H7 (cell line): ENCODE data around the gene PPP6C. TPM values are rescaled to one million over a fixed set of nuclear protein-coding genes. Genes with fewer than 3 reads are reported as not detected.

ENCODE experiments used
- DNase-seq: peaks from one replicate; pipeline ENCODE4 v3.0.0; 2012
- H3K27me3 ChIP-seq: 2 replicates; pipeline ENCODE4 v1.6.0; 2011; ENCODE audit warnings: mild to moderate bottlenecking, low read length; ENCODE audit not compliant: control insufficient read depth, insufficient read depth
- H3K36me3 ChIP-seq: replicated peaks from 2 replicates; pipeline ENCODE4 v1.5.1; 2011; ENCODE audit warnings: low read length; ENCODE audit not compliant: control insufficient read depth, insufficient read depth
- H3K4me3 ChIP-seq: 2 replicates; pipeline ENCODE4 v1.5.1; 2011; ENCODE audit warnings: low read depth, mild to moderate bottlenecking, control low read depth, low read length, moderate library complexity; ENCODE audit not compliant: insufficient read depth
- total RNA-seq: library from RNA; depleted of rRNA; stranded (reverse); fragments of >200 nt; shearing (Covaris generic); gene quantifications from 2 replicates; pipeline ENCODE4 v1.2.3, GENCODE V29; 2014; rRNA removed

Gene PPP6C
- total RNA-seq, 1 experiment from 2014 or later = 34.7 TPM

DNA sequence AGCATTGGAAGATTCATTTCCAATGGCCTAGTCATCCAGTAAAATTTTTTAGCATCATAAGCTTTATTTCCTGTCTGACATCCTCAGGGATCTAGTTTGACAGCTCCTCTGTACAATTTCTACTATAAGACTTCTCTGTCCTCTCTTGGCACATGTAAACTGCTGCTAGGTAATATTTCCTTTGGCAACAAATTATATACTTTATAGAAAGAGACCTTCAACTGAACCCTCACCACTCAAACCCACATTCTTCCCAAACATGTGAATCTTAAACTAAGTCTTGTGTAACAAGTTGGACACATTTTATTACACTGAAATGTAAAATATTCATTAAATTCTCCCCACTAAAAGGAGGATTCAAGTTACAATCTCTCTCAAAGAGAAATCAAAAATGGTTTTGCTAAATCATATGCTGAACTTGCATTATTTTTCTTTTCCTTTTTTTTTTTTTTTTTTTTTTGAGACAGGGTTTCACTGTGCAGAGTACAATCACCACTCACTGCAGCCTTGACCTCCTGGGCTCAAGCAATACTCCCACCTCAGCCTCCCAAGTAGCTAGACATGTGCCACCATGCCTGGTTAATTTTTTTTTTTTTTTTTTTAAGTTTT is 83.2 kb downstream of the PPP6C start:
- no peaks in the 10 kb centered on the region for H3K27me3 ChIP-seq
- no peaks in the 10 kb centered on the region; the same call in 1 of the 2 replicates for H3K36me3 ChIP-seq
- no peak for DNase-seq
- no peak overlapping the region for H3K4me3 ChIP-seq

DNA sequence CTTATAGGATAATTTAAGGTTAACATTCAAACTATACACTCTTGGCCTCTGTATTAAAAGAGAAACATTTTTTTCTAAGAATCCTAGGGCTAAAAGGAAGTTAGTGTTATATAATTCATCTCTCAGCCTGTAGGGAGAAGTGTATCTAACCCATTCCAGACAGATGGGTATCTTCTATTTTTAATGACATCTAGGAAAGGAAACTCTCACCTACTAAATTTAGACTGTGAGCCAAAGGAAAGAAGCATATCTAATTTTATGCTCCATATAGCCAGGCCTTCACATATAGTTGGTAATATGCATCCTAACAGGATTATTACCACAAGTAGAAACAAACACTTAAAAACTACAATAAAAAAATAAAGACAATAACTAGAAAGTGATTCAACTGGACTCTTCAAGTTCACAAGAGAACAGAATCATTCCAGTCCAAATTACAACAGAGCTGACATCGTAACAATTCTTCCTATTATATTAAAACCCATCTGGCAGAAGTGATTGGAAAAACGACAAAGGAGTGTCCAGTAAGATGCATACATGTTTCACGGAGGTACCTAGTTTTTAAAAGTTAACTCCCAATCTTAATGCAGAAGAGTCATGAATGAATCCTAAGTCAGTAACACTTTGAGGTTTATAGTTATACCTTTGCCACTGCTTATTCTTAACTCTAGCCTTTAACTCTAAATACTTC is 85.7 kb downstream of the PPP6C start:
- no peaks in the 10 kb centered on the region for H3K36me3 ChIP-seq
- H3K4me3 ChIP-seq = no peak overlapping the region
- DNase-seq = no peak
- H3K27me3 ChIP-seq = no peaks in the 10 kb centered on the region

DNA sequence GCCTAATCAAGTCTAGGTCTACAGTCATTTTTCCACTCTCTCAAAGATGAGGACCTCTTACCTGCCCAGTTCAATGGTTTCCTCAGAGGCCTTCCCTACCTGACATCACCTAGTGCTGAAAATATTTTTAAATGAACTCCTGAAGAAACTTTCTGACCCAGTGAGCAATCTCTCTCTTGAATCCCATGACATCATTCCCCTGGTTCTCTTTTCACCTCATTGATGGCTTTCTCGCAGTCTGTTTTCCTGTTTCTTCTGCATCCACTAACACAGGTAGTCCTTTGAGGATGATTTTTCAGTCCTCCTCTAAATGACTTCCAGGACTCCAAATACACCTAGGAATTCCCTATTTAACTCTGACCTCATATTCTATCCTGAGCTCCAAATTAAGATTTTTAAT is 86.6 kb downstream of the PPP6C start:
- Histone ChIP-seq H3K4me3 (no peak overlapping the region), H3K36me3 (no peaks in the 10 kb centered on the region), H3K27me3 (no peaks in the 10 kb centered on the region)
- no peak for DNase-seq

DNA sequence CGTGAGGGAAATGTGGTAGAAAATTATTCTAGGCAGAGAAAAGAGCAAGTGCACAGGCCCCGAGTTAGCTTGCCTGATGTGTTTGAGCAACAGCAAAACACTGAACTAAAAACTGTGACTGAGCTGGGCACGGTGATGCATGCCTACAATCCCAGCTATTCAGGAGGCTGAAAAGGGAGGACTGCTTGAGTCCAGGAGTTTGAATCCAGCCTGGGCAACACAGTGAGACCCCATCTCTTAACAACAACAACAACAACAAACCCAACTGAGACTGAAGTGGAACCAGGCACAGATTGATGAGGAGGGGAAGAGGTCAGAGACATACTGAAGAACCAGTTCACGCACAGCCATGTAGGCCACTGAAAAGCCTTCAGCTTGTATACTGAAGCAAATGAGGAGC is 88.8 kb downstream of the PPP6C start:
- DNase-seq = no peak
- H3K36me3 ChIP-seq = no peaks in the 10 kb centered on the region
- H3K27me3 ChIP-seq = no peaks in the 10 kb centered on the region
- H3K4me3 ChIP-seq = no peak overlapping the region

DNA sequence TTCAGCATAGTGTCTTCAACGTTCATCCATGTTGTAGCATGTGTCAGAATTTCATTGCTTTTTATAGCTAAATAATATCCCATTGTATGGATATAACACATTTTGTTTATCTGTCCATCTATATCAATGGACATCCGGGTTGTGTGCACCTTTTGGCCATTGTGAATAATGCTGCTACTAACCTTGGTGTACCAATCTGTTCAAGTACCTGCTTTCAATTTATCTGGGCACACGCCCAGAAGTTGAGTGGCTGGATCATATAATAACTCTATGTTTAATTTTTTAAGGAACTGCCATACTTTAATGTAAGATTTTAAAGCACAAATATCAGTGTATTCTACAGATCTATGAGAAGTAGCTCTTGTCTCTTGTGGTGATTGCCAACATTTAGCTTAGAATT is 89.8 kb downstream of the PPP6C start:
- no peak for DNase-seq
- Histone ChIP-seq H3K27me3 (no peaks in the 10 kb centered on the region), H3K4me3 (no peak overlapping the region), H3K36me3 (peaks cover 2% of the 10 kb centered on the region; the same call in 1 of the 2 replicates)

Other genes with a start within 250 kb of the PPP6C start
- 3.7 and 3.9 TPM in 2 replicates for gene GOLGA1, start 248.7 kb downstream of the PPP6C start, total RNA-seq
- 6.4 and 10.6 TPM in 2 replicates for gene SCAI, start 46.3 kb downstream of the PPP6C start, total RNA-seq
- gene RABEPK, start 10.7 kb upstream of the PPP6C start, total RNA-seq = 37.7 and 40.6 TPM in 2 replicates
- 47.6 and 47.9 TPM in 2 replicates for gene HSPA5, start 51.5 kb upstream of the PPP6C start, total RNA-seq
- gene GAPVD1, start 72.0 kb upstream of the PPP6C start, total RNA-seq = 22.0 and 28.6 TPM in 2 replicates